NB4 (cell line): ENCODE data around the gene C1GALT1C1.

Source experiments
- POLR2A ChIP-seq: IDR thresholded peaks from 2 replicates; pipeline ENCODE4 v1.6.1; 2011; ENCODE audit warnings: mild to moderate bottlenecking; ENCODE audit not compliant: insufficient read length; ENCODE audit errors: extremely low read depth
- TF ChIP-seq, protein P1 (sequence below): IDR thresholded peaks from one replicate; pipeline ENCODE4 v1.5.1; 2012; ENCODE audit warnings: low read depth, low read length
- TF ChIP-seq, protein P2 (sequence below): IDR thresholded peaks from 2 replicates; pipeline ENCODE4 v1.6.1; 2011; ENCODE audit warnings: low read depth, low read length

DNA sequence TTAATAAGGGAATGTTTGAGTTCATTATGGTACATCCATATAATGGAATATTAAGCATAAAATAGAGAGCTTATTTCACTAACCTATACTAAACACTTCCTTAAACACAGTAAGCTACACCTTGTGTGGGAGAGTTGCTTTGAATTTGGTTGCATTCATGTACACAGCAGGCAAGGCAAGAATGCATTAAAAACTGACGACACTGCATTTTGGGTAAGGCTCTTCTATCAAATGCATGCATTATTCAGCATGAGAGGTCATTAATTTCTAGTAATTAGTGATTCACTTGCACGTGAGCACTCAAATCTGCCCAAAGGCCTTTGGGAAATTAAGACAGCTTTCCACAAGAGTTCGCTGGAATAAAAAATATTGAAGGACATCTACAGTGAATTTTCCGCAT is 8.8 kb upstream of the C1GALT1C1 start:
- TF ChIP-seq, protein P1, sequence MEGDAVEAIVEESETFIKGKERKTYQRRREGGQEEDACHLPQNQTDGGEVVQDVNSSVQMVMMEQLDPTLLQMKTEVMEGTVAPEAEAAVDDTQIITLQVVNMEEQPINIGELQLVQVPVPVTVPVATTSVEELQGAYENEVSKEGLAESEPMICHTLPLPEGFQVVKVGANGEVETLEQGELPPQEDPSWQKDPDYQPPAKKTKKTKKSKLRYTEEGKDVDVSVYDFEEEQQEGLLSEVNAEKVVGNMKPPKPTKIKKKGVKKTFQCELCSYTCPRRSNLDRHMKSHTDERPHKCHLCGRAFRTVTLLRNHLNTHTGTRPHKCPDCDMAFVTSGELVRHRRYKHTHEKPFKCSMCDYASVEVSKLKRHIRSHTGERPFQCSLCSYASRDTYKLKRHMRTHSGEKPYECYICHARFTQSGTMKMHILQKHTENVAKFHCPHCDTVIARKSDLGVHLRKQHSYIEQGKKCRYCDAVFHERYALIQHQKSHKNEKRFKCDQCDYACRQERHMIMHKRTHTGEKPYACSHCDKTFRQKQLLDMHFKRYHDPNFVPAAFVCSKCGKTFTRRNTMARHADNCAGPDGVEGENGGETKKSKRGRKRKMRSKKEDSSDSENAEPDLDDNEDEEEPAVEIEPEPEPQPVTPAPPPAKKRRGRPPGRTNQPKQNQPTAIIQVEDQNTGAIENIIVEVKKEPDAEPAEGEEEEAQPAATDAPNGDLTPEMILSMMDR, result no peak
- no peak for TF ChIP-seq POLR2A
- TF ChIP-seq, protein P2, sequence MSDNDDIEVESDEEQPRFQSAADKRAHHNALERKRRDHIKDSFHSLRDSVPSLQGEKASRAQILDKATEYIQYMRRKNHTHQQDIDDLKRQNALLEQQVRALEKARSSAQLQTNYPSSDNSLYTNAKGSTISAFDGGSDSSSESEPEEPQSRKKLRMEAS, result no peak
